Endothelial cell (in vitro differentiated cells): ENCODE measurements around the gene CNTN4. TPM values are rescaled to one million over a fixed set of nuclear protein-coding genes. Genes with fewer than 3 reads are reported as not detected.

Experiments used
- DNase-seq: peaks from one replicate; pipeline ENCODE4 v3.0.0; 2021; ENCODE audit warnings: low spot score
- H3K27ac Mint-ChIP-seq: one replicate; pipeline ENCODE4 v1.8.0; 2021; ENCODE audit warnings: mixed read lengths, inconsistent platforms; ENCODE audit not compliant: unreplicated experiment
- H3K27me3 Mint-ChIP-seq: one replicate; pipeline ENCODE4 v1.8.0; 2021; ENCODE audit warnings: mild to moderate bottlenecking, moderate library complexity, mixed read lengths, inconsistent platforms; ENCODE audit not compliant: unreplicated experiment
- H3K36me3 Mint-ChIP-seq: one replicate; pipeline ENCODE4 v1.8.0; 2021; ENCODE audit warnings: mild to moderate bottlenecking, low read depth, mixed read lengths, inconsistent platforms; ENCODE audit not compliant: unreplicated experiment
- H3K4me1 Mint-ChIP-seq: one replicate; pipeline ENCODE4 v1.8.0; 2021; ENCODE audit warnings: mild to moderate bottlenecking, mixed read lengths, inconsistent platforms; ENCODE audit not compliant: unreplicated experiment
- H3K4me3 Mint-ChIP-seq: one replicate; pipeline ENCODE4 v1.8.0; 2021; ENCODE audit warnings: mild to moderate bottlenecking, mixed read lengths, inconsistent platforms; ENCODE audit not compliant: unreplicated experiment
- H3K9me3 Mint-ChIP-seq: one replicate; pipeline ENCODE4 v1.8.0; 2021; ENCODE audit warnings: mixed read lengths, inconsistent platforms; ENCODE audit not compliant: unreplicated experiment
- CTCF ChIP-seq: fragments of 200-600 bp; sonication (generic); IDR thresholded peaks from one replicate; pipeline ENCODE4 v1.5.0; 2021; ENCODE audit warnings: antibody characterized with exemption; ENCODE audit not compliant: unreplicated experiment
- total RNA-seq: library from RNA; stranded (reverse); fragmentation: NEBNext Ultra II Directional; extraction: Animal tissue kit (Norgen Biotek cat#: 25700); gene quantifications from one replicate; pipeline ENCODE4 v1.2.1, GENCODE V29; 2021; ENCODE audit not compliant: unreplicated experiment

Gene CNTN4
- total RNA-seq, 1 donor from 2014 or later = not detected

DNA sequence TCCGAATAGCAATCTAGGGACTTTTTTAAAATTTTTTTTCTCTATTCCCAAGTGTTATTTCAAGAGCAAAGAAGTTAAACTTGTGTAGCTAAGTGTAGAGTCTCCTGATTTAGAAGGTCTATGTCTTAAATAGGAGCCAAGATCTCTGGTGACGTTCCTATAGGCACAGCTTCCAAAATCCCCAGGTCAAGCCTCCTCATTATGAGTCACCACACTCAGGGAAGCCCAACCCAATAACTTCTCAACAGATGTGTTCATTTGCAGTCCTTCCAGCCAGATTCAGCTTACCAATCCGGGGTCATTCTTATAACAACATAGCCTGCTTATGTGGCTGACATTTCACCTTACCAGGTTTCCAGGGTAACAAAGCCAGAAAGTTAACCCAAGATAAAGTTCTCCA is 741.2 kb downstream of the CNTN4 start:
- no peak overlapping the region for H3K4me3 Mint-ChIP-seq
- H3K27me3 Mint-ChIP-seq = peaks cover 7% of the 10 kb centered on the region
- no peak for DNase-seq
- H3K4me1 Mint-ChIP-seq = no peaks in the 10 kb centered on the region
- no peak for TF ChIP-seq CTCF
- H3K9me3 Mint-ChIP-seq = peaks cover 36% of the 10 kb centered on the region
- no peaks in the 10 kb centered on the region for H3K36me3 Mint-ChIP-seq
- H3K27ac Mint-ChIP-seq = no peak overlapping the region

DNA sequence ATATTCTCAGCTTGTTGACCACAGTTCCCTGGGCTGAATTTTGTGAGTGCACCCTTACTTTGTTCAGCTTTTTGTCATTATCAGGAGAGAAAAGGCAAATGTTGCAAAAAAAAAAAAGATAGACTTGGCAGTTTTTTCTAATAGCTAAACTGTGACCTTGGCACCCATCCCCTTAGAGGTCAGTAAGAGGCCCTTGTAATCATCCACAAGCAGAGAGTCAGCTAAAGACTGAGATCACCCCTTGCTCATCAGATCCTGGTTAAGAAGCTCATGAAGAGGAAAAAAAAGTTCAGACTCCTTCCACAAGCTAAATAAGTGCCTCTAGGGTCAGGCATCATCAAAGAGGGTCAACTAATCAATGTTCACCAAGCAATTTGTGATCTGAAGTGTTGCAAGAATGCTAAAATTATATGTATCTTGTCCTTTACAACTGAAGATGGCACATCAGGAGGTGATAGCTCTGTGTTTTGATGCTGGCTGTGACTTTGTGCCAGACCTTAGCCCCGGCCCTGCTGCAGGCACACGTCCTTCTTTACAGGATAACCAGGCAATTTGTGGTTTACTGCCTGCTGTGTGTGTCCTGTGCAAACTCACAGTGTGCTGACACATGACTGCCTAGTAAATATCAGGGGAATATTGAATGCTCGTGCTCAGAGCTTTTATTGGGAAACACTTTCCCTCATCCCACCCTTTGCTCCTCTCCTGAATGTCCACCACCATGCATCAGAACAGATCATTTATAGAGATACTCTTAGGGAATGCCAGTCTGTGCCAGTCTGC is 748.6 kb downstream of the CNTN4 start:
- peaks cover 35% of the 10 kb centered on the region for H3K9me3 Mint-ChIP-seq
- H3K36me3 Mint-ChIP-seq = peaks cover 7% of the 10 kb centered on the region
- no peaks in the 10 kb centered on the region for H3K4me1 Mint-ChIP-seq
- H3K27me3 Mint-ChIP-seq = peaks cover 10% of the 10 kb centered on the region
- no peak for DNase-seq
- H3K27ac Mint-ChIP-seq = no peak overlapping the region
- no peak overlapping the region for H3K4me3 Mint-ChIP-seq
- TF ChIP-seq CTCF = no peak

- no peaks in the 10 kb centered on the region for H3K4me1 Mint-ChIP-seq
- H3K36me3 Mint-ChIP-seq = peaks cover 7% of the 10 kb centered on the region
- H3K27me3 Mint-ChIP-seq = peaks cover 7% of the 10 kb centered on the region
- no peak overlapping the region for H3K4me3 Mint-ChIP-seq
- peaks cover 21% of the 10 kb centered on the region for H3K9me3 Mint-ChIP-seq
- H3K27ac Mint-ChIP-seq = no peak overlapping the region
- no peak for DNase-seq
- no peak for TF ChIP-seq CTCF
Measured at GRCh38 chr3:2849092-2849491, 750.4 kb downstream of the CNTN4 start.

DNA sequence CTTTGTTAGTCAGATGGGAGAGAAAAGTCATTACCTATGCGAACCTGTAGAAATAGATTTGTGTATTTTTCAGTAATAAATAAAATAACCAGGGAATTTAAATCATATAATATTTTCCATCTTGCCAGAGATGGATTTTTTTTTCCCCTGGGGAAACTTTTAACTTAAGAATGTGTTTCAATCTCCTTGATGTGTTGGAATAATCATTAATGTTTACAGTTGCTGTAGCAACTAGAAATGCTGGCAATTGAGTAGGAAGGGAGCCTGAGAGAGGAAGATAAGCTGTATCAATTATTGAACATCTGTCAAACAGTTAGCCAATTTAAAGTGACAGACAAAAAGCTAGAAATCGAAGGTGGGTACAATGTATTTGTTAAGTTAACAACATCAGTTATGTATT is 752.0 kb downstream of the CNTN4 start:
- peaks cover 4% of the 10 kb centered on the region for H3K27me3 Mint-ChIP-seq
- H3K9me3 Mint-ChIP-seq = peaks cover 25% of the 10 kb centered on the region

More for the DNA sequence above, 752.0 kb downstream of the CNTN4 start:
- no peak for DNase-seq
- H3K4me3 Mint-ChIP-seq = no peak overlapping the region
- H3K36me3 Mint-ChIP-seq = peaks cover 7% of the 10 kb centered on the region
- H3K4me1 Mint-ChIP-seq = no peaks in the 10 kb centered on the region
- TF ChIP-seq CTCF = no peak
- no peak overlapping the region for H3K27ac Mint-ChIP-seq
